Measurements from ENCODE around the gene CCDC6. TPM values are rescaled to one million over a fixed set of nuclear protein-coding genes. Genes with fewer than 3 reads are reported as not detected.
A peak's percentile ranks its signal among the peaks of the same experiment; 100 is the strongest.

Gene CCDC6
- total and polyA plus RNA-seq, 7 donors, result 12.6 to 97.5 (median 59.2) TPM

DNA sequence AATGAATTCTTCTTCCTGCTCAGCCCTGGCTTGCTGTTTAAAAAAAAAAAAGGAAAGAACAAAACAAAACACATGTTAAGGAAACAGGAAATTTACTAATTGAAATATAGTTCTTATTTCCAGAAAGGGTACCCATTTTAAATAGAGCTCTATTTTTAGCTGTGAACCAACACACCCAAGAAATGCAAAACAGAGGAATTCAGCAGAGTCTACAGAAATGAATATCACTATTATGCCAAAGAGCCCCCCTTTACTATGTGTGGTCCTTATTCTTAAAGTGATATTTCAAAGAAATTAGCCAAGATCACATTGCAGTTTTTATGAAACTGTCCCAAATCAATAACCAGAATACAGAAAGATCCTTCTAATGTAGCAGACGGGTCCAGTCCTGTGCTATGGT lies 53.7 kb downstream of the CCDC6 start:
- intact Hi-C loops (cut with DNase I), result no loop called here
- TF ChIP-seq, protein P1, sequence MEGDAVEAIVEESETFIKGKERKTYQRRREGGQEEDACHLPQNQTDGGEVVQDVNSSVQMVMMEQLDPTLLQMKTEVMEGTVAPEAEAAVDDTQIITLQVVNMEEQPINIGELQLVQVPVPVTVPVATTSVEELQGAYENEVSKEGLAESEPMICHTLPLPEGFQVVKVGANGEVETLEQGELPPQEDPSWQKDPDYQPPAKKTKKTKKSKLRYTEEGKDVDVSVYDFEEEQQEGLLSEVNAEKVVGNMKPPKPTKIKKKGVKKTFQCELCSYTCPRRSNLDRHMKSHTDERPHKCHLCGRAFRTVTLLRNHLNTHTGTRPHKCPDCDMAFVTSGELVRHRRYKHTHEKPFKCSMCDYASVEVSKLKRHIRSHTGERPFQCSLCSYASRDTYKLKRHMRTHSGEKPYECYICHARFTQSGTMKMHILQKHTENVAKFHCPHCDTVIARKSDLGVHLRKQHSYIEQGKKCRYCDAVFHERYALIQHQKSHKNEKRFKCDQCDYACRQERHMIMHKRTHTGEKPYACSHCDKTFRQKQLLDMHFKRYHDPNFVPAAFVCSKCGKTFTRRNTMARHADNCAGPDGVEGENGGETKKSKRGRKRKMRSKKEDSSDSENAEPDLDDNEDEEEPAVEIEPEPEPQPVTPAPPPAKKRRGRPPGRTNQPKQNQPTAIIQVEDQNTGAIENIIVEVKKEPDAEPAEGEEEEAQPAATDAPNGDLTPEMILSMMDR (IDR thresholded peaks at IDR 0.05), result no peak
- TF ChIP-seq POLR2AphosphoS5 (IDR thresholded peaks at IDR 0.05) (no peak), EP300 (IDR thresholded peaks at IDR 0.05) (no peak), POLR2A (IDR thresholded peaks at IDR 0.05) (no peak)
- Histone ChIP-seq H3K36me3 (peaks cover 0 to 28% (median 15%) of the 10 kb centered on the region in 4 donors), H3K4me3 (no peak overlapping the region), H3K4me1 (peaks cover 0 to 64% (median 56%) of the 10 kb centered on the region in 4 donors), H3K27ac (no peak overlapping the region), H3K27me3 (no peaks in the 10 kb centered on the region), H3K9me3 (no peaks in the 10 kb centered on the region)
- 88 to 92% methylated on average over 1 of the region's 1 CpG for WGBS, 2 donors
- no peak for DNase-seq

GRCh38 chr10:59851864-59852263 lies 54.5 kb downstream of the CCDC6 start:
- Histone ChIP-seq H3K4me1 (peaks cover 0 to 56% (median 47%) of the 10 kb centered on the region in 4 donors), H3K4me3 (no peak overlapping the region)

GRCh38 chr10:59847888-59848287 lies 58.5 kb downstream of the CCDC6 start:
- Histone ChIP-seq H3K9me3 (no peaks in the 10 kb centered on the region), H3K4me1 (peaks cover 0 to 21% (median 13%) of the 10 kb centered on the region in 4 donors), H3K27me3 (no peaks in the 10 kb centered on the region), H3K36me3 (peaks cover 0 to 52% (median 19%) of the 10 kb centered on the region in 4 donors), H3K27ac (no peak overlapping the region), H3K4me3 (no peak overlapping the region)
- DNase-seq, result no peak
- WGBS, 2 donors, result 82 to 92% methylated on average over 7 of the region's 7 CpGs
- no peak for TF ChIP-seq POLR2AphosphoS5 (IDR thresholded peaks at IDR 0.05)
- TF ChIP-seq, protein P1 (IDR thresholded peaks at IDR 0.05), result no peak
- intact Hi-C loops (cut with DNase I), result no loop called here

More at GRCh38 chr10:59851864-59852263, 54.5 kb downstream of the CCDC6 start:
- H3K9me3 ChIP-seq, result no peaks in the 10 kb centered on the region
- no peak for TF ChIP-seq POLR2AphosphoS5 (IDR thresholded peaks at IDR 0.05)
- no peak for TF ChIP-seq EP300 (IDR thresholded peaks at IDR 0.05)
- TF ChIP-seq, protein P1 (IDR thresholded peaks at IDR 0.05), result no peak
- no peak for TF ChIP-seq POLR2A (IDR thresholded peaks at IDR 0.05)
- H3K27ac ChIP-seq, result no peak overlapping the region
- peaks cover 0 to 36% (median 15%) of the 10 kb centered on the region in 4 donors for H3K36me3 ChIP-seq
- intact Hi-C loops (cut with DNase I), result no loop called here
- no peak for DNase-seq
- 83 to 86% methylated on average over 4 of the region's 4 CpGs for WGBS, 2 donors
- no peaks in the 10 kb centered on the region for H3K27me3 ChIP-seq

DNA sequence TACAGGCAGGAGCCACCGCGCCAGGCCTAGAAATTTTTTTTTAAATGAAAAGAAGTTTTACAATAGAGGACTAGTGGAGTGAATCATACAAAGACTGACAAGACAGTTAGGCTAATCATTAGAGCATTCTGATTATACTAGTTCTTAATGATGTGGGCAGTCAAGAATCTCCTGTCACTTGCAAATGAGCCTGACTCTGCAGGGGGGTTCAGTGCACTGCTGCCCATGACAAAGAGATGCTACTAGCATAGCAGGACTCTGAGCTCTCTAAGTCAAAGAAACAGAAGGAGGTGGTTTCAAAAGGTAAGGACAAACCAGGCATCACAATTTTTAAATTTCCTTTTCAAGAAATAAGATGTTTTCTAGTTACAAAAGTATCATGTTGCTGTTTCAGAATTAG lies 59.0 kb downstream of the CCDC6 start:
- H3K4me1 ChIP-seq, result peaks cover 0 to 15% (median 8%) of the 10 kb centered on the region in 4 donors
- DNase-seq, result no peak
- H3K4me3 ChIP-seq, result no peak overlapping the region
- WGBS, 2 donors, result 95% methylated on average over 2 of the region's 2 CpGs
- H3K36me3 ChIP-seq, result peaks cover 0 to 52% (median 19%) of the 10 kb centered on the region in 4 donors
- no peaks in the 10 kb centered on the region for H3K9me3 ChIP-seq
- H3K27ac ChIP-seq, result no peak overlapping the region
- TF ChIP-seq, protein P1 (IDR thresholded peaks at IDR 0.05), result no peak
- TF ChIP-seq POLR2AphosphoS5 (IDR thresholded peaks at IDR 0.05) (no peak), POLR2A (IDR thresholded peaks at IDR 0.05) (no peak), EP300 (IDR thresholded peaks at IDR 0.05) (no peak)
- intact Hi-C loops (cut with DNase I), result no loop called here
- H3K27me3 ChIP-seq, result no peaks in the 10 kb centered on the region

DNA sequence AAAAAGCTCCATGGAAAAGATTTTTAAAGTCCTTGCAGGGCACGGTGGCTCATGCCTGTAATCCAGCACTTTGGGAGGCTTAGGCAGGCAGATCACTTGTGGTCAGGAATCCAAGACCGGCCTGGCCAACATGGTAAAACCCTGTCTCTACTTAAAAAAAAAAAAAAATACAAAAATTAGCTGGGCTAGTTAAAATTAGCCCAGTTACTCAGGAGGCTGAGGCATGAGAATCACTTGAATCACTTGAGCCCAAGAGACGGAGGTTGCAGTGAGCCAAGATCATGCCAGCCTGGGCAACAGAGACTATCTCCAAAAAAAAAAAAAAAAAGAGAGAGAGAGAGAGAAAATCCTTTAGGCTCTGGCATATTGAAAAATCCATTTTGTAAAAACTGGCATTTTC lies 61.9 kb downstream of the CCDC6 start:
- TF ChIP-seq POLR2AphosphoS5 (IDR thresholded peaks at IDR 0.05), result no peak
- no peak for TF ChIP-seq EP300 (IDR thresholded peaks at IDR 0.05)
- no peak for TF ChIP-seq POLR2A (IDR thresholded peaks at IDR 0.05)
- TF ChIP-seq, protein P1 (IDR thresholded peaks at IDR 0.05), result no peak
- intact Hi-C loops (cut with DNase I), result no loop called here
- Histone ChIP-seq H3K4me3 (no peak overlapping the region), H3K27ac (peak overlapping the region in 2 of 4 donors; percentile 15 to 31), H3K9me3 (no peaks in the 10 kb centered on the region), H3K27me3 (no peaks in the 10 kb centered on the region), H3K36me3 (peaks cover 0 to 42% (median 18%) of the 10 kb centered on the region in 4 donors), H3K4me1 (peaks cover 0 to 9% (median 3%) of the 10 kb centered on the region in 4 donors)
- WGBS, 2 donors, result 73 to 75% methylated on average over 3 of the region's 3 CpGs
- DNase-seq, result no peak

Measured in sigmoid colon (tissue), 7 donors.